Astrocyte (in vitro differentiated cells and primary cell): ENCODE measurements around the gene GPC5.

Source experiments
- EZH2 ChIP-seq: IDR thresholded peaks from 2 replicates; pipeline ENCODE4 v1.6.1; 2012; ENCODE audit warnings: mild to moderate bottlenecking, low read length, inconsistent platforms; ENCODE audit not compliant: insufficient read depth
- TF ChIP-seq, protein P1 (sequence below): IDR thresholded peaks from 2 replicates; pipeline ENCODE4 v1.5.1; 2011; ENCODE audit warnings: low read depth, mild to moderate bottlenecking, inconsistent platforms, low read length, moderate library complexity; ENCODE audit not compliant: insufficient read depth

GRCh38 chr13:92640936-92641335, 1242.5 kb downstream of the GPC5 start:
- TF ChIP-seq, protein P1, sequence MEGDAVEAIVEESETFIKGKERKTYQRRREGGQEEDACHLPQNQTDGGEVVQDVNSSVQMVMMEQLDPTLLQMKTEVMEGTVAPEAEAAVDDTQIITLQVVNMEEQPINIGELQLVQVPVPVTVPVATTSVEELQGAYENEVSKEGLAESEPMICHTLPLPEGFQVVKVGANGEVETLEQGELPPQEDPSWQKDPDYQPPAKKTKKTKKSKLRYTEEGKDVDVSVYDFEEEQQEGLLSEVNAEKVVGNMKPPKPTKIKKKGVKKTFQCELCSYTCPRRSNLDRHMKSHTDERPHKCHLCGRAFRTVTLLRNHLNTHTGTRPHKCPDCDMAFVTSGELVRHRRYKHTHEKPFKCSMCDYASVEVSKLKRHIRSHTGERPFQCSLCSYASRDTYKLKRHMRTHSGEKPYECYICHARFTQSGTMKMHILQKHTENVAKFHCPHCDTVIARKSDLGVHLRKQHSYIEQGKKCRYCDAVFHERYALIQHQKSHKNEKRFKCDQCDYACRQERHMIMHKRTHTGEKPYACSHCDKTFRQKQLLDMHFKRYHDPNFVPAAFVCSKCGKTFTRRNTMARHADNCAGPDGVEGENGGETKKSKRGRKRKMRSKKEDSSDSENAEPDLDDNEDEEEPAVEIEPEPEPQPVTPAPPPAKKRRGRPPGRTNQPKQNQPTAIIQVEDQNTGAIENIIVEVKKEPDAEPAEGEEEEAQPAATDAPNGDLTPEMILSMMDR: no peak
- no peak for TF ChIP-seq EZH2
